RWPE2 (cell line): ENCODE measurements around the gene MYH13.

Experiments
- ATAC-seq: fragments of 200-7000 bp; cut with Tn5 transposase; 3 replicates; pipeline ENCODE4 v1.9.1; 2021; ENCODE audit warnings: low read depth
- DNase-seq: peaks from one replicate; pipeline ENCODE4 v3.0.0-alpha.2; 2020; ENCODE audit warnings: low spot score
- H3K27ac ChIP-seq: fragments of 450-650 bp; 2 replicates; pipeline ENCODE4 v1.5.1; 2017; ENCODE audit warnings: mild to moderate bottlenecking; ENCODE audit not compliant: poor library complexity, severe bottlenecking
- H3K27me3 ChIP-seq: fragments of 250-450 bp; sonication (Bioruptor Pico); 2 replicates; pipeline ENCODE4 v1.5.1; 2021; ENCODE audit warnings: mild to moderate bottlenecking, moderate library complexity; ENCODE audit not compliant: insufficient read depth, poor library complexity, severe bottlenecking
- H3K36me3 ChIP-seq: fragments of 250-450 bp; sonication (Bioruptor Pico); 2 replicates; pipeline ENCODE4 v1.5.1; 2020; ENCODE audit warnings: low read depth, mild to moderate bottlenecking, moderate library complexity
- H3K4me1 ChIP-seq: fragments of 250-450 bp; sonication (Bioruptor Pico); 2 replicates; pipeline ENCODE4 v1.5.1; 2021; ENCODE audit warnings: mild to moderate bottlenecking, moderate library complexity; ENCODE audit not compliant: insufficient read depth, poor library complexity, severe bottlenecking
- H3K4me3 ChIP-seq: fragments of 250-450 bp; sonication (Bioruptor Pico); 2 replicates; pipeline ENCODE4 v1.5.1; 2021; ENCODE audit warnings: mild to moderate bottlenecking, moderate library complexity; ENCODE audit not compliant: severe bottlenecking
- H3K9me3 ChIP-seq: fragments of 250-450 bp; sonication (Bioruptor Pico); 2 replicates; pipeline ENCODE4 v1.5.1; 2021; ENCODE audit warnings: mild to moderate bottlenecking, moderate library complexity; ENCODE audit not compliant: severe bottlenecking
- TF ChIP-seq, protein P1 (sequence below): fragments of 450-650 bp; IDR thresholded peaks from one replicate; pipeline ENCODE4 v1.5.1; 2017; ENCODE audit warnings: mild to moderate bottlenecking, moderate library complexity; ENCODE audit not compliant: poor library complexity, severe bottlenecking

The MYH13 gene

DNA sequence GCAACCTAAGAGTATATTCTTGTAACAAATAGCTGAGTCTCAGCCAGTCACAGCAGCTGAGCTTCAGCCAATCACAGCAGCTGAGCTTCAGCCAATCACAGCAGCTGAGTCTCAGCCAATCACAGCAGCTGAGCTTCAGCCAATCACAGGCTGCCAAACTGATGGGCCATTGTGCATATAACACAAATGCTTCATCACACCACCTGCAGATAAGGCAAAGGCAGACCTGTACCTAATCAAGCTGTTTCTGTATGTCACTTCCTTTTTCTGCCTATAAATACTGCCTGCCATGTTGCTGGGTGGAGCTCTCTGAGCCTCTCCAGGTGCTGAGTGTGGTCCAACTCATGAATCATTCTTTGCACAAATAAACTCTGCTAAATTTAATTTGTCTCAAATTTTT lies 19.9 kb downstream of the MYH13 start:
- Histone ChIP-seq H3K4me3 (no peak overlapping the region), H3K36me3 (no peaks in the 10 kb centered on the region), H3K27me3 (no peaks in the 10 kb centered on the region), H3K27ac (no peak overlapping the region), H3K4me1 (no peaks in the 10 kb centered on the region), H3K9me3 (no peaks in the 10 kb centered on the region)
- ATAC-seq (no peak), DNase-seq (no peak)
- TF ChIP-seq, protein P1, sequence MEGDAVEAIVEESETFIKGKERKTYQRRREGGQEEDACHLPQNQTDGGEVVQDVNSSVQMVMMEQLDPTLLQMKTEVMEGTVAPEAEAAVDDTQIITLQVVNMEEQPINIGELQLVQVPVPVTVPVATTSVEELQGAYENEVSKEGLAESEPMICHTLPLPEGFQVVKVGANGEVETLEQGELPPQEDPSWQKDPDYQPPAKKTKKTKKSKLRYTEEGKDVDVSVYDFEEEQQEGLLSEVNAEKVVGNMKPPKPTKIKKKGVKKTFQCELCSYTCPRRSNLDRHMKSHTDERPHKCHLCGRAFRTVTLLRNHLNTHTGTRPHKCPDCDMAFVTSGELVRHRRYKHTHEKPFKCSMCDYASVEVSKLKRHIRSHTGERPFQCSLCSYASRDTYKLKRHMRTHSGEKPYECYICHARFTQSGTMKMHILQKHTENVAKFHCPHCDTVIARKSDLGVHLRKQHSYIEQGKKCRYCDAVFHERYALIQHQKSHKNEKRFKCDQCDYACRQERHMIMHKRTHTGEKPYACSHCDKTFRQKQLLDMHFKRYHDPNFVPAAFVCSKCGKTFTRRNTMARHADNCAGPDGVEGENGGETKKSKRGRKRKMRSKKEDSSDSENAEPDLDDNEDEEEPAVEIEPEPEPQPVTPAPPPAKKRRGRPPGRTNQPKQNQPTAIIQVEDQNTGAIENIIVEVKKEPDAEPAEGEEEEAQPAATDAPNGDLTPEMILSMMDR: no peak

DNA sequence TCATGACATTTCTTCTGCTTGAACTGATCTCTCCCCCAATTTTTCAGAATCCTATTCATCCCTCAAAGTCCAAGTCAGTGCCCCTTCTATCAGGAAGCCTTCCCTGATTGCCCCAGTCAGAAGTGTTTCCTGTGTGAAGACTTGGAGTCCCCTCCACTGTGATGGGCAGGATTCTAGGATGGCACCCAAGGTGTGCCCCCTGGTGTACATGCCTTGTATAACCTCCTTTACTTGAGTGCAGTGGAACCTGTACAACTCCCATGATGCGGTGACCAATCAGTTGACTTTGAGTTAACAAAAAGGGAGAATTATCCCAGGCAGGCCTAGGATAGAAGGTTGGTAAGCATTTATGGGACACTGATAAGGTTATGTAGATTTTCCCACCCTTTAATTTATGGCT lies 23.4 kb downstream of the MYH13 start:
- DNase-seq: no peak
- no peak for ATAC-seq
- H3K36me3 ChIP-seq: no peaks in the 10 kb centered on the region

DNA sequence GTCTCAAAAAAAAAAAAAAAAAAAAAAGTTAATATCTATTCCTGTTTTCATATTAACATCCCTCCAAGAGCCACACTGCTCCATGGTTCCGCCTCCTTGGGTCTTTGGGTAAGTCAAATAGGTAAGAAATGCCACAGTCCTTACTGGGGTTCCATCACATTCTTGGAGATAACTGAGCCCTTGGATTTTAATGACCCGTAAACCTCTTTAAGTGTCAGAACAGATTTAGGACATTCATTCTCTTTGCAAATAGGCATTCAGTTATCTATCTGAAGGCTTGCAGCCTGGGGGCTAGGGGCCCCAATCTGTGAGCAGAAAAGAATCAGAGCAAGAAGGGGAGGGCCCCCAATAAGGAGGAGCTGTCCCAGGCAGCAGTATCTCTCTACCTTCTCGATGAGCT lies 28.0 kb downstream of the MYH13 start:
- no peak overlapping the region for H3K27ac ChIP-seq
- DNase-seq: no peak
- H3K4me1 ChIP-seq: no peaks in the 10 kb centered on the region
- H3K9me3 ChIP-seq: no peaks in the 10 kb centered on the region
- TF ChIP-seq, protein P1: no peak
- ATAC-seq: no peak
- H3K4me3 ChIP-seq: no peak overlapping the region
- H3K27me3 ChIP-seq: no peaks in the 10 kb centered on the region
- H3K36me3 ChIP-seq: no peaks in the 10 kb centered on the region

More for the DNA sequence above, 23.4 kb downstream of the MYH13 start:
- no peaks in the 10 kb centered on the region for H3K4me1 ChIP-seq
- TF ChIP-seq, protein P1: no peak
- H3K4me3 ChIP-seq: no peak overlapping the region
- H3K9me3 ChIP-seq: no peaks in the 10 kb centered on the region
- H3K27me3 ChIP-seq: no peaks in the 10 kb centered on the region
- no peak overlapping the region for H3K27ac ChIP-seq

DNA sequence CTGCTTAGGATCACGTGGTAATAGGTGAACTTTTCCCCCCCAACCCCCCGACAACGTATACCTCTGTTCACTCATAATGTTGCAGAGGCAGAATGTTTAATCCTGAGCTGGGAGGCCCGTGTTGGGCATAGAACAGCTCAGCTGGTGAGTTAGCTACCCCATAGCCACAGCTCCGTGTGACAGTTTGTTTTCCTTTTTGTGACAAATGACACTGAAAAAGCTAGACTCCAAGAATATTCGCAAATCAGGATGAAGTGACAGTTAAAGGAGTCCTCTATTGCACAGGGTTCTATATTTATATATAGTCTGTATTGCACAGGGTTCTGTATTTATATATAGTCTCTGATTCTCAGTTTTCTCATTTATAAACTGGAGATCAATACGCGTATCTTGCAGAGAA lies 33.8 kb downstream of the MYH13 start:
- H3K9me3 ChIP-seq: no peaks in the 10 kb centered on the region
- H3K4me1 ChIP-seq: no peaks in the 10 kb centered on the region
- H3K36me3 ChIP-seq: no peaks in the 10 kb centered on the region
- no peak overlapping the region for H3K27ac ChIP-seq
- DNase-seq (no peak), ATAC-seq (no peak)
- TF ChIP-seq, protein P1: no peak
- no peaks in the 10 kb centered on the region for H3K27me3 ChIP-seq
- no peak overlapping the region for H3K4me3 ChIP-seq

DNA sequence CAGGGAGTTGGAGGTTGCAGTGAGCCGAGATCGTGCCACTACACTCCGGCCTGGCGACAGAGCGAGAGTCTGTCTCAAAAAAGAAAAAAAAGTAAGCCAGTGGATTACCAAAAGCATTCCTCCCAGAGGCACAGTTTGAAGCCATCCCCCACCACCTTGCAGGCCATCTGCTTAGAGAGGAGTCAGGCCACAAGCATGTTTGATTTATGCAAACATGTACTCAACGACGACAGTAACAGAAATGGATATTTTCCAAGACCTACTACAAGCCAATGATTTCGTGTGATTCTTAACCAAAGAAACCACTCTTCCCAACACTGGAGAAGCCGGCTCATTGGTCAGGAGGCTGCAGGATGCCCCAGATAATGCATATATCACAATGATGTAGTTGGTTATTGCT lies 34.8 kb downstream of the MYH13 start:
- no peaks in the 10 kb centered on the region for H3K36me3 ChIP-seq
- no peaks in the 10 kb centered on the region for H3K27me3 ChIP-seq
- ATAC-seq (no peak), DNase-seq (no peak)
- H3K4me3 ChIP-seq: no peak overlapping the region
- TF ChIP-seq, protein P1: no peak
- no peaks in the 10 kb centered on the region for H3K4me1 ChIP-seq
- H3K27ac ChIP-seq: no peak overlapping the region
- no peaks in the 10 kb centered on the region for H3K9me3 ChIP-seq
